Colonic mucosa (tissue), 4 donors: ENCODE measurements around the gene HOXA10. TPM values are rescaled to one million over a fixed set of nuclear protein-coding genes. Genes with fewer than 3 reads are reported as not detected.

Experiments used
- DNase-seq: peaks from one replicate; pipeline ENCODE4 v3.0.0-alpha.2; 2020
- H3K27ac ChIP-seq: fragments of 200-600 bp; one replicate; pipeline ENCODE4 v1.8.0; 2021
- H3K27me3 ChIP-seq: fragments of 200-600 bp; one replicate; pipeline ENCODE4 v1.8.0; 2021
- H3K36me3 ChIP-seq: fragments of 200-600 bp; one replicate; pipeline ENCODE4 v1.8.0; 2021
- H3K4me1 ChIP-seq: fragments of 200-600 bp; one replicate; pipeline ENCODE4 v1.8.0; 2021; ENCODE audit warnings: mild to moderate bottlenecking
- H3K4me3 ChIP-seq: fragments of 200-600 bp; one replicate; pipeline ENCODE4 v1.8.0; 2021
- H3K9ac ChIP-seq, 2 donors: one replicate each; pipeline ENCODE4 v1.7.0; 2013; ENCODE audit warnings: control low read depth in 2 of 2, low read depth in 2 of 2, low read length in 2 of 2
- H3K9me3 ChIP-seq: fragments of 200-600 bp; one replicate; pipeline ENCODE4 v1.8.0; 2021
- intact Hi-C: fragments of 100-400 bp; cut with DNase I; formaldehyde crosslinking; loops from one replicate; pipeline ENCODE4 v1.14.1; 2022
- total RNA-seq, 2 donors: library from RNA; stranded (reverse); fragmentation: NEBNext Ultra II Directional in 1 of 2; extraction: Animal tissue kit (Norgen Biotek cat#: 25700) in 1 of 2; gene quantifications; one replicate each; pipeline ENCODE4 v1.2.1, GENCODE V29; 2021
- TF ChIP-seq, protein P1 (sequence below): fragments of 200-600 bp; IDR thresholded peaks from one replicate; pipeline ENCODE4 v1.8.0; 2022; ENCODE audit warnings: antibody characterized with exemption, mild to moderate bottlenecking
- donor health status: healthy.
- donor health status: DM: no; HTN: no; CAD: no.
- donor health status: DM: no; HTN: no; CAD: no.

The HOXA10 gene
- total RNA-seq, 2 donors from 2014 or later: 25.4 to 26.0 TPM

- no peaks in the 10 kb centered on the region for H3K36me3 ChIP-seq
- H3K9ac ChIP-seq: peak overlapping the region; percentile 80 to 98
Observed at GRCh38 chr7:27164045-27164366, 10.1 kb downstream of the HOXA10 start.

GRCh38 chr7:27163288-27164044, 10.7 kb downstream of the HOXA10 start:
- peak overlapping the region; percentile 80 to 98 for H3K9ac ChIP-seq
- H3K4me1 ChIP-seq: peaks cover 5% of the 10 kb centered on the region
- TF ChIP-seq, protein P1, sequence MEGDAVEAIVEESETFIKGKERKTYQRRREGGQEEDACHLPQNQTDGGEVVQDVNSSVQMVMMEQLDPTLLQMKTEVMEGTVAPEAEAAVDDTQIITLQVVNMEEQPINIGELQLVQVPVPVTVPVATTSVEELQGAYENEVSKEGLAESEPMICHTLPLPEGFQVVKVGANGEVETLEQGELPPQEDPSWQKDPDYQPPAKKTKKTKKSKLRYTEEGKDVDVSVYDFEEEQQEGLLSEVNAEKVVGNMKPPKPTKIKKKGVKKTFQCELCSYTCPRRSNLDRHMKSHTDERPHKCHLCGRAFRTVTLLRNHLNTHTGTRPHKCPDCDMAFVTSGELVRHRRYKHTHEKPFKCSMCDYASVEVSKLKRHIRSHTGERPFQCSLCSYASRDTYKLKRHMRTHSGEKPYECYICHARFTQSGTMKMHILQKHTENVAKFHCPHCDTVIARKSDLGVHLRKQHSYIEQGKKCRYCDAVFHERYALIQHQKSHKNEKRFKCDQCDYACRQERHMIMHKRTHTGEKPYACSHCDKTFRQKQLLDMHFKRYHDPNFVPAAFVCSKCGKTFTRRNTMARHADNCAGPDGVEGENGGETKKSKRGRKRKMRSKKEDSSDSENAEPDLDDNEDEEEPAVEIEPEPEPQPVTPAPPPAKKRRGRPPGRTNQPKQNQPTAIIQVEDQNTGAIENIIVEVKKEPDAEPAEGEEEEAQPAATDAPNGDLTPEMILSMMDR: no peak
- peaks cover 8% of the 10 kb centered on the region for H3K27me3 ChIP-seq
- H3K36me3 ChIP-seq: no peaks in the 10 kb centered on the region
- peak overlapping the region; percentile 64 for H3K4me3 ChIP-seq
- intact Hi-C loops: loop anchor here (5.0 kb wide), 1 partner anchor 791 kb away; no protein-coding TSS in a partner anchor
- H3K9me3 ChIP-seq: no peaks in the 10 kb centered on the region
- no peak for DNase-seq
- peak overlapping the region; percentile 94 for H3K27ac ChIP-seq

More at GRCh38 chr7:27164045-27164366, 10.1 kb downstream of the HOXA10 start:
- Histone ChIP-seq H3K4me3 (peak overlapping the region; percentile 64), H3K4me1 (peaks cover 5% of the 10 kb centered on the region), H3K27me3 (peaks cover 7% of the 10 kb centered on the region), H3K27ac (peak overlapping the region; percentile 94), H3K9me3 (no peaks in the 10 kb centered on the region)
- TF ChIP-seq, protein P1: no peak
- intact Hi-C loops: loop anchor here (5.0 kb wide), 1 partner anchor 792 kb away; no protein-coding TSS in a partner anchor
- DNase-seq: no peak

GRCh38 chr7:27162561-27163287, 11.4 kb downstream of the HOXA10 start:
- TF ChIP-seq, protein P1: no peak
- Histone ChIP-seq H3K27ac (peak overlapping the region; percentile 94), H3K9me3 (no peaks in the 10 kb centered on the region), H3K27me3 (peaks cover 11% of the 10 kb centered on the region), H3K4me3 (peak overlapping the region; percentile 64), H3K9ac (peak overlapping the region in 1 of 2 donors; percentile 98), H3K36me3 (no peaks in the 10 kb centered on the region), H3K4me1 (peaks cover 5% of the 10 kb centered on the region)
- DNase-seq: no peak
- intact Hi-C loops: loop anchor here (5.0 kb wide), 1 partner anchor 790 kb away; no protein-coding TSS in a partner anchor

DNA sequence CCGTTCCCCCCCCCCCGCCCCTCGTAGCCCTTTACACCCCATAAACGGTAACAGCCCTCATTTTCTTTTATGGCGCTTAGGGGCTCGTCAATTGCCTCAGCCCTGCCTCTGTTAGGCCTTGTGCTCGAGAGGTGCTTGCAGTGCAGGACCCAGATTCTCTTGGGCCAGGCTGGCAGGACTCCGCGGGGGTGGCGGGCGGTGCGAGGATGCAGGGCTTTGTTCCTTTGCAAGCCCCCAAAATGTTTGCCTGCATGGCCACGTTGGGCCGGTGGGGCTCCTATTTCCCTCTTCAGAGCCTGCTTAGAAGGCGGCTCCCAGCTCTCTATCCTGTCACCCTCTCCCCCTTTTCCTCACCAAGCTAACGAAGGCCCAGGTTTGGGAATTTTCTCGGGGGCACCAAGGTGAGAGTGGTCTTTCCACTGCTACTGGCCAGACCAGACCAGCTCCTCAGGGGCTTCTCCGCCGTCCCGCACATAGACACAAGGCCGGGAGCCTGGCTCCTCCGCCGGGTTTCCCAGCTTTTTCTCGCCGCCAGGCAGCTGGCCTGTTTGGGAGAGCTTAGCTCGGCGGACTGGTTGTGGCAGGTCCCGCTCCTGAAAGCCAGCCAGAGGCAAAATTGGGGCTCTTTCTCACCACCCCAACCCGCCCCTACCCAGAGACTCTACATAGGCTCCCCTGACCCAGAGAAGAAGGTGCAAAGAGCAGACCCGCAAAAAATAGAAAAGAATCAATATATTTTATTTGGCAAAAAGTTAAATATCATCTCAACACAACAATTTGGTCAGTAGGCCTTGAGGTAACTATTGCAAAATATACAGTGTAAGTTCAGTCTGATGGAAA, 12.2 kb downstream of the HOXA10 start:
- Histone ChIP-seq H3K4me1 (peaks cover 5% of the 10 kb centered on the region), H3K36me3 (no peaks in the 10 kb centered on the region), H3K9me3 (no peaks in the 10 kb centered on the region), H3K27me3 (peaks cover 11% of the 10 kb centered on the region), H3K9ac (peak overlapping the region; percentile 52 to 98), H3K27ac (peak overlapping the region; percentile 94), H3K4me3 (peak overlapping the region; percentile 64)
- TF ChIP-seq, protein P1: no peak
- DNase-seq: no peak
- intact Hi-C loops: loop anchor here (5.0 kb wide), 1 partner anchor 790 kb away; no protein-coding TSS in a partner anchor

- peak; percentile 76 for DNase-seq
- Histone ChIP-seq H3K4me1 (peaks cover 5% of the 10 kb centered on the region), H3K27ac (peak overlapping the region; percentile 94), H3K9ac (peak overlapping the region in 1 of 2 donors; percentile 100), H3K27me3 (peaks cover 9% of the 10 kb centered on the region), H3K4me3 (peak overlapping the region; percentile 64), H3K36me3 (no peaks in the 10 kb centered on the region), H3K9me3 (no peaks in the 10 kb centered on the region)
- intact Hi-C loops: loop anchor here (5.0 kb wide), 1 partner anchor 789 kb away; no protein-coding TSS in a partner anchor
- TF ChIP-seq, protein P1: no peak
Observed at GRCh38 chr7:27161214-27161720, 12.9 kb downstream of the HOXA10 start.
